Cerebellar nuclear complex (tissue), 1 donor: ENCODE measurements around the gene ETV4.
"Not testable (repeated sequence)": the region's sequence is repeated elsewhere in the genome, so short reads cannot be mapped to it uniquely, and the experiment has no call there.

Source experiments
- DNase-seq, 2 experiments: peaks; one replicate each; lab custom pipeline; 2025; lab: John Stamatoyannopoulos, UW

The ETV4 gene

DNA sequence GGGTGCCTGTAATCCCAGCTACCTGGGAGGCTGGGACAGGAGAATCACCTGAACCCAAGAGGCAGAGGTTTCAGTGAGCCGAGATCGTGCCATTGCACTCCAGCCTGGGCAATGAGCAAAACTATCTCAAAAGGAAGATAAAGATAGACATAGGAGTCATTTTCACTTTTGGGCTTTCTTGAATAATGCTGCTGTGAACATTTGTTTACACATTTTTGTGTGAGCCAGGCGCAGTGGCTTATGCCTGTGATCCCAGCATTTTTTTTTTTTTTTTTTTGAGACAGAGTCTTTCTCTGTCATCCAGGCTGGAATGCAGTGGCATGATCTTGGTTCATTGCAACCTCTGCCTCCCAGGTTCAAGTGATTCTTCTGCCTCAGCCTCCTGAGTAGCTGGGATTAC is 34.9 kb downstream of the ETV4 start:
- not testable (repeated sequence) for DNase-seq

DNA sequence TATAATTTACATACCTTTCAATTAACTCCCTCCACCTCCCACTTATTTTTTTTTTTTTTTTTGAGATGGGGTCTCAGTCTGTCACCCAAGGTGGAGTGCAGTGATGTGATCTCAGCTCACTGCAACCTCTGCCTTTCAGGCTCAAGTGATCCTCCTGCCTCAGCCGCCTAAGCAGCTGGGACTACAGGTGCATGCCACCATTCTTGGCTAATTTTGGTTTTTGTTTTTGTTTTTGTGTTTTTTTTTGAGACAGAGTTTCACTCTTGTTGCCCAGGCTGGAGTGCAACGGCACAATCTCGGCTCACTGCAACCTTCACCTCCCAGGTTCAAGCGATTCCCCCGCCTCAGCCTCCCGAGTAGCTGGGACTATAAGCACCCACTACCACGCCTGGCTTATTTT is 36.7 kb downstream of the ETV4 start:
- not testable (repeated sequence) for DNase-seq

- no peak for DNase-seq
These were observed 55.5 kb downstream of the ETV4 start for GRCh38 chr17:43490621-43491020.

DNA sequence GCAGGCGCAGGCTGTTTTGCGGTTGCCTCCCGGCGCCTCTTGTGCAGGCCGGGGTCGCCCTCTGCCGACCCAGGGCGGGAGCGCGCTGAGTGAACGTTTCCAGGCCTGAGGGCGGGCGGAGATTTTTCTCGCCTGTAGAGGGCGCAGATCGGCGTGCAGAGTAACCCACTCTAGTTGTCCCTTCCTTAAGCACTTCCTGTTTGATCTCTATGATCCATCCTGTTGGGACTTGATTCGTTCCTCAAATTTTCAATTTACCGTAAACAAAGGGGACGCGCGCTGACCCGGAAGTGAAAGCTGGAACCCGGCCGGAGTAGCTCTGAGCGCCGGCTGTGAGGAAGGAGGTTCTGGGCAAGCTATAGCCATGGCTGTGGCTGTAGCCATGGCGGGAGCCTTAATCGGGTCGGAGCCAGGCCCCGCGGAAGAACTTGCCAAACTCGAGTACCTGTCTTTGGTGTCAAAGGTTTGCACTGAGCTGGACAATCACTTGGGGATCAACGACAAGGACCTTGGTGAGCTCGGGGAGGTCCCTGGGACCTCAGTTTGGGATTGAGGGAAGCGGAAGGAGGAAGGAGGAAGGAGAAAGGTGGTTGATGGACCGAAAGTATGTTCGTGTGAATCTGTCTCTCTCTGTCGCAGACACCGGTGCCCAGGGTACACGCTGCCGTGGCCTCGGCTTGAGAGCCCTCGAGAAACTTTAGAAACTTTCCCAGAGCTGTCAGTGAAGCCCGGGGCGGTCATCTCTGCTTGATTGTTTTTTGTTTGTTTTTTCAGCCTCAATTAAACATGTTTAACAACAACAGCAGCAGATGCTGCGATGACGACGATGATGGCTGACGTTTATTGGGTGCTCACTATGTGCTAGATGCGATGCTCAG is 62.2 kb downstream of the ETV4 start, which contains the start of gene DHX8:
Gene DHX8 (plus strand): TSS at position 302 of the 878 bp plus-strand sequence. CDS start 63 bp downstream, at position 365.
- DNase-seq, result peak; percentile 81 to 96

DNA sequence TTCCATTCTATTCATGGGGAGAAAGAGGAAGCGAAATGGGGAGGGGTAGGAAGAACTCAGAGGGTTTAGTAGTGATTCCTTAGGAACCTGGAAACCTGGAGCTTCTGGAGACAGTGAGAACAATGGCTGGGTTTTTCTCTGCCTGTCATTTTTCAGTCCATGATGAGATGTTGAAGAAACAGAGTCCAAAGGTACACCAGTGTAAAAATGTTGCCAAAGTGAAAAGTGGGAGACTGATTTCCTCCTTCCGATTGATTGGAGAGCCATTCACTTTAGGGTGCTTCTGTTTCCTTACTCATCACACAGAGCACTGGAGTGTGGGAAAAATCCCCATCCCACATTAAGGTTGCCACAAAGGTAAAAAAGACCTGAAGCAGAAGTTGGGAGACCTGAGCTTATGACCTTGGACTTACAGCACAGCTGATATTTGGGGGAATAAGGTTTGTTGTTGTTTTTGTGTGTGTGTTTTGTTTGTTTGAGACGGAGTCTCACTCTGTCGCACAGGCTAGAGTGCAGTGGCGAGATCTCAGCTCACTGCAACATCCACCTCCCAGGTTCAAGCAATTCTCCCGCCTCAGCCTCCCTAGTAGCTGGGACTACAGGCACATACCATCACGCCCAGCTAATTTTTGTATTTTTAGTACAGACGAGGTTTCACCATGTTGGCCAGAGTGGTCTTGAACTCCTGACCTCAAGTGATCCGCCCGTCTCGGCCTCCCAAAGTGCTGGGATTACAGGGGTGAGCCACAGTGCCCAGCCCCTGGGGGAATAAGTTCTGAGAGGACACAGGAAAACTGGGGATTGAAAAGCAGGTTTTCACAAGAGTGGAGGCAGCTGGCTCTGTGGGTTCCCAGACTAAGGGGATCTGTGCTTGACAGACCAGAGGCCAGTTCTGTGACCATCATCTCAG is 63.8 kb downstream of the ETV4 start:
- DNase-seq, result no peak

GRCh38 chr17:43479948-43480347 is 66.2 kb downstream of the ETV4 start:
- DNase-seq, result no peak
